HG03520 (cell line): ENCODE data around the gene SLC25A21.
"Not testable (repeated sequence)": the region's sequence is repeated elsewhere in the genome, so short reads cannot be mapped to it uniquely, and the experiment has no call there.

Experiments used
- ATAC-seq: cut with Tn5 transposase; IDR thresholded peaks from one replicate; pipeline ENCODE4 v1.9.1; 2021; ENCODE audit warnings: mild to moderate bottlenecking, moderate library complexity; ENCODE audit not compliant: unreplicated experiment

Gene SLC25A21

DNA sequence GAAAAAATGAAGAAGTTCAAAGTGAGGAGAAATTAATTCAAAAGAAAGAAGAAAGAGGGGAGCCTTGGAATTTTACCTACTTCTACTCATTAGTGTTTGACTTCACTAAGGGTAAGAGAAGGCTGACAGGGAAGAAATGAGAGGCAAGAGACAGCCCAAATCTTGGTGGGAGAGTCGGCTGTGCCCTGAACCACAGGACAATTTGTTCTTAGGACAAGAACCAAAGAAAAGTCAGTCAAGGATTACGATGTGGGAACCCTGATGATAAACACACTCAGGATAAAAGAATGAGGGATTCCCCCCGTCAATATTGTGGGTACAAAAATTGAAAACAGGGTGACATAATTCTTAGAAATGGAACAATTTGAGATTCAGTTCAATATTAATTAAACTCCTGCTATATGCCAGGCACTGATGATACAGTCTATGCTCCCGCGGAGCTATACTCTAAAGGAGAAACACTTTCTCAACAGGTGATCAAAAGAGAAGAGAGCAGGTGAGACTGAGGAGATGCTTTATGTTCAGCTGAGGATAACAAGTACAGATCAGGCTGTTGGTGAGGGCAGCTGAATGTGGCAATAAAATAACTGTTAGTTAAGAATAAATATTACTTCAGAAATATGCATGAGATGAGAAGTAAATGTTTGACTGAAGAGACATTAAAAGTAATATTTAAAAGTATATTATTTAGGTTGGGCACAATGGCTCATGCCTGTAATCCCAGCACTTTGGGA, 175.4 kb downstream of the SLC25A21 start:
- no peak for ATAC-seq

DNA sequence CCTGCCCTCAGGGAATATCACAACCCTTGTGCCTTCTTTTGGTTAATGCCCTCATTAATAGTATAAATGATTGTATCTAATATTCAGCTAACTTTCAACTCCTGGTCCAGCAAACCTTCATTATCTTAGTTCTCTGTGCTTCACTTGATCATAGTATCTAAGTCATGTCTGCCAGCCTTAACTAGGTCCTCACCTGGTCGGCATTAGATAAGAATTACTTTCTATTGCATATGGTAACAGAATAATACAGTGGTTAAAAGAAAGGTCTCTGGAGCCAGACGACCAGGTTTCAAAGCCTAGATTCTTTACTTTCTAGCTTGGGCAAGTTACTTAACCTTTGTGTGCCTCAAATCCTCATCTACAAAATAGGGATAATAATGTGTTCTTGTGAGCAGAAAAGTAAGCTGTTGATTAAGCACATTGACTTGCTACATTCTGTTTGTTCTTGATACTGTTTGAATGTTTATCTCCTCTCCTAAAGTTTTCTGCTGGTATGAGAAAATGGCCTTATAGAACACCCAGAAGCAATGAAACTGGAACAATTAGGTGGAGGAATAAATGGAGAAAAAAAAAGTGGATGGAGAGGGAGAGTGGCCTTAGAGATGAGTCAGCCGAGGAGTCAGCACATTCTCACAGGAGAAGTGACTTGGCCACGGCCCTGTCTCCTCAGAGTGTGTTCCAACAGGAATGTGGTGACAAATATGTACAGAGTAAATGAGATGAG, 176.1 kb downstream of the SLC25A21 start:
- no peak for ATAC-seq

DNA sequence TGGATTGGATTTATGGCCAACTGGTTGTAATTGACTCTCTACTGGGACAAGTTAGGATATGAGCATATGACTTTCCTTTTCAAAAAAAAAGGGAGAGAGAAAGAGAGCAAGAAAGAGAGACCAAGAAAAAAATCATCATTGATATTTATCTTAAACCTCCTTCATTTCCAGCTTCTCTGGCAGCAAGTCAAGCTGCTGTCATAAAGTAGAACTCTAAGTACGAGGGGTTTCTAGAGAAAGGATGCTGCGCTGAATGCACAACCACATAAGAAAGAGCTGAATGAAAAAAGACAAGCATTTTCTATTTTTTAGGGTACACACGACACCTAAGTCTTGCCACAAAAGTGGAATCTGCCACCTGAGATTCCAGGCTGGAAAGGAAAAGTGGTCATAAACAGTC, 182.6 kb downstream of the SLC25A21 start:
- ATAC-seq: no peak

DNA sequence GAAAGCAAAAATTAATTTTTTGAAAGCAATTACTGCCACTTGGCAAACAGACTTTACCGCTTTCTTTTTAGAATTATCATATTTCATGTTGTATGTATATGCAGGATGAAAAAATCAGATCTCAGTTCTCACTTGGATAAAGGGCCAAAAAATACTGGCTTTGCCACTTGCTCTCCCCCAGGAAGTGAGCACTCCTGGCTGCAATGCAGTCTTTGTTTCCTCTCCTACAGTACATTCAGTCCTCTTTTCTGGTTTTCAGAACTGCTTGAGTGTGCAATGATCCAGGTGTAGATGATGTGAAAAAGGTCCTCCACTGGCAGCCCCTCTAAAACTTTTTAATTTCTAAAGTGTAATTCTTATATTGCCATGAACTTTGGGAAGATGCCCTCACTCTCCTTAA, 183.4 kb downstream of the SLC25A21 start:
- ATAC-seq: no peak

DNA sequence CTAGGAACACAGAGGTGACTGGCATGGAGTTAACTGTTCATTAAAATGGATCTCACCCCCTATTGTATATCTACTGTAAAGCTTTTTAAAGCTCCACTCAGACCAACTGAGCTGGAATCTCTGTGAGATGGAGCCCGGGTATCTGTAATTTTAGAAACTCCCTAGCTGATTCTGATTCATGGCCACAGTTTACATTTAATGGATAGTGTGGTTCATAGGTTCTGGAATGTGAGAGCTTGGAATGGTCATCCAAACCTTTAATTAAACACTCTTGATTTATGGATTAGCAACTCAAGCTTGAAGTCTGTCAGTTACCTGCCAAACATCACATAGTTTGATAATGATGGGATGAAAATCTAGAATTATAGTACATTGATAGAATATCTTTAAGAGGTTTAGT, 183.8 kb downstream of the SLC25A21 start:
- ATAC-seq: no peak

DNA sequence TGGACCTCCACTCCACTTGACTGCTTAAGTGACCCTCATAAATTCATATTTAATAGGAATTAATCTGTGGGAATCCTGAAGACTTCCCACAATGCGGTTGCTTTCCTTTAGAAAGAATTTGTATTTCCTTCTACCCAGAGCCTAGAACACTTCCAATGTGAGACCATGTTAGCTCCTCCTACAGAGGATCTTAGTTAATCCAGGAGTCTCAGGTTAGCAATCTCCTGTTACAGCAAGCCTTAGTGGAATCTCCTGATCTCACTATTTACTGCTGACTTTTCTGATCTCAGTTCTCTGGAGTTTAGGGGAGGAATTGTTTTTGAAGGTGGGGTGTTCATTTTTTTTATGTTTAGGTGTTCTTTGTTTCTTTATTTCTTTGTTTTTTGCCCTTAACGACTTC, 186.0 kb downstream of the SLC25A21 start:
- ATAC-seq: no peak

DNA sequence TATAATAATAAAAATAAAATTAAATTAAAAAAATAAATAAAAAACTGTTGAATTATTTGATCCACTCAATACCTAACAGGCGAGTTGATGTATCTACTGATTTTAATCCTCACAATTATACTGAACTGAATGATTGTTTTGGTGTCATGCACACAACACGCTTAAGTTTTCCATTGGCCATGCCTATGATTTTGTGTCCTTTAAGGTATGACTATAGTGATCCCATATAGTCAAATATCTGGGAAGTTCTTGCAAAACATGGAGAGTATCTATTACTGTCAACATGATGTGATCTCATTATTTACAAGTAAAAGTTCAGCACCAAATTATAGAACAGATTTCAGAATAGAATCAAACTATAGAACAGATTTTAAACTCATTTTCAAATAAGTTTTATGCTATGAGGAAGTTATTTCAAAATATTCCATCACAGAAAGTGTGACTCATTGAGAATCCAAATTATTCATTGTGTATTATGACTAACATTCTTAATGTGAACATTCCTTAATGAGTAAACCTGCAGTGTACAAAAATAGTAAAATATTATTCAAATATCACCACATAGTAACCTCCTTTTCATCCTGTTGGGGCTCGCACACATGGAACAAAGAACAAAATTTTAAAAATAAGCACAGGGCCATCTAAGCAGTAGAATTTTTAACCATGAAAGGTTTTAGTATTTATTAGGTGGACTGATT, 190.4 kb downstream of the SLC25A21 start:
- no peak for ATAC-seq

DNA sequence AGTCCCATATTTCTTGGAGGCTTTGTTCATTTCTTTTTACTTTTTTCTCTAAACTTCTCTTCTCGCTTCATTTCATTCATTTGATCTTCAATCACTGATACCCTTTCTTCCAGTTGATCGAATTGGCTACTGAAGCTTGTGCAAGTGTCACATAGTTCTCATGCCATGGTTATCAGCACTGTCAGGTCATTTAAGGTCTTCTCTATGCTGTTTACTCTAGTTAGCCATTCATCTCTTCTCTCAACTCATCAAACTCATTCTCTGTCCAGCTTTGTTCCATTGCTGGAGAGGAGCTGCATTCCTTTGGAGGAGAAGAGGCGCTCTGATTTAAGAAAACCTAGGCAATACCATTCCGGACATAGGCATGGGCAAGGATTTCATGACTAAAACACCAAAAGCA, 192.0 kb downstream of the SLC25A21 start:
- ATAC-seq: not testable (repeated sequence)

DNA sequence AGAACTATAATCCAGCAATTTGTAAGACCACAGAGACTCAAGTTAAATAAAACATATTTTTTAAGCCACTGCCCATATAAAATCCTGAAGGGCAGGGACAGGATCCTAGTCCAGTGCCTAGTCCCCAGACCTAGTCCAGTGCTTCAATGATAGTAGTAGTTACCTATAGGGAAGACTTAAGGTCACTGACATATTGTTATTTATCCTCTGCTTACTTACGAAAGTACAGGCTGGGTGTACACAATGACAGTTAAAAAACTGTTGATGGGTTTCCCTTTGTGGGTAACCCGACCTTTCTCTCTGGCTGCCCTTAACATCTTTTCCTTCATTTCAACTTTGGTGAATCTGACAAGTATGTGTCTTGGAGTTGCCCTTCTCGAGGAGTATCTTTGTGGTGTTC, 192.5 kb downstream of the SLC25A21 start:
- no peak for ATAC-seq

DNA sequence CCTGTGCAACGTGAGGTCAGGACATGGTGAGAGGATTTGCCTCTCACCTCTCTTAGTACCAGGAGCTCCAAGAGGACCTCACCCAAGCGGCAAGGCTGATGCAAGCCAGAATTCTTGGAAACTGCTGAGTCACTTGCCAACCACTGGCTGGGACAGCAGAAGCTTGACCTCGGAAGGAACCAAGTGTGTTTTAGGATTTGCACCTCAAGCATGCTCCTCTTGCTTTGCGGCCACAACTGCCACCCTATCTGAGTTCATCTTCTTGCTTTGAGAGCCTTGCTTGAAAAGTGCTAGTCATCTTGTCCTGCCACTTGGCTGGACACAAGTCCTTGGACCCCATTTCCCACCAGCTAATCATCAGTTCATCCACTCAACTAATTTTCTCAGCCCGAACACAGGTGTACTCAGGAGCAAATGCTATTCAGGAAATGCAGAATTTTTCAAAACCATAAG, 195.8 kb downstream of the SLC25A21 start:
- no peak for ATAC-seq

DNA sequence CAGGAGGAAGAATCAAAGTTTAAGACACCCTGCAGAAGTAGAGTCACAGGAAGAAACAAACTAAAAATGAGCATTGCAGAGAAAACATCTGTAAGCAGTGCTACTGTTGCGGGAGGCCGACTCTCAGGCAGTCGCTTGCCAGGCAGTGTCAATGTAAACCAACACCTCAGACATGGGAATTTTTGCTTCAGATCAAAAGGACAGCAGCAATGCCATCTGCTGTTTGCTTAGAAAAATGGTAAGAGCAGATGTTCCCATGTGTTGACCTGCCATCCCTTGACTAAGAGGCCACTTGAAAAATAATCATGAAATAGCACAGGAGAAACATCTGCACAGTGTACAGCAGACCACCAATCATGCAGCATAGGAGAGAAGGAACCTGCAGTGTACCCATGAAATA, 196.6 kb downstream of the SLC25A21 start:
- ATAC-seq: no peak

DNA sequence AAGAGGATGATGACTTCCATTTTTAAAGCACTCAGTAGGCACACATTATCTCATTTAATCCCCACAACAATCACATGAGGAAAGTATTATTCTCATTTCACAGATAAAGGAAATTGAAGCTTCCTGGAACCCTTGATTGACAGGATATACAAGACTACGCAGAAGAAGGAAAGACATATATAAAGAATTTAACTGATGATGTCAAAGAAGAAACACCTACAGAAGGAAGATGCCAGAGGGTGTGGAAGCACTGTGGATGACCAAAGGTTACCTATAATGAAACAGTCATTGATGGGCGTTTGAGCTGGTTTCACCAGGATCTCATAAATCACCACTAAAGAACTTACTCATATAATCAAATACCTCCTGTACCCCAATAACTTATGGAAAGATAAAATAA, 197.4 kb downstream of the SLC25A21 start:
- ATAC-seq: no peak

DNA sequence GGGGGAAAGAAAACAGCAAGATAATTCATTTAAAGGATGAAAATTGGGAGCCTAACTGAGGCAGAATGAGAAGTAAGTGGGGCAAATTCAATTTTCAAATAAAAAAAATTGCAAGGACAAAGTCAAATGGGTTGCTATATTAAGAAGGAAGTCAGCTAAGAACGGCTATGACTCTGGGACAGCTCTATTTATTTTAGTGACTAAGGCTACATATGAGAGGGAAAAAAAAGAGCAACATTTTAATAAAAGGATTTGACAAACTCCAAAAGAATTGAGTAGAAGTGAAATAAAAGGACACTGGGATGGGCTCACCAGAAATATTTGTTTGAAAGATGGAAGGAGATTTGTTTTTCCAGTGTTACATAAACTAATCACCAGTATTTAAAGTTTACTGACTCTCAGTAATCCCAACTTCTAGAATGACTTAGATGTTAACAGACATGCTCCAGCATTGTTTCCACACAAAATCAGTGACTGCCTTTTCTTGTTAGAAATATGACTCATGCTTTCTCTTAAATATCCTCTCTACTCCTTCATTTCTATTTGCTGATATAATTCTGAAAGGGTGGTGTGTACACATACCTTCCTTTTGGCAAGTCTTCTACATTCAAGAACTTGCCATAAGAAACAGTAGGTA, 198.5 kb downstream of the SLC25A21 start:
- ATAC-seq: no peak

DNA sequence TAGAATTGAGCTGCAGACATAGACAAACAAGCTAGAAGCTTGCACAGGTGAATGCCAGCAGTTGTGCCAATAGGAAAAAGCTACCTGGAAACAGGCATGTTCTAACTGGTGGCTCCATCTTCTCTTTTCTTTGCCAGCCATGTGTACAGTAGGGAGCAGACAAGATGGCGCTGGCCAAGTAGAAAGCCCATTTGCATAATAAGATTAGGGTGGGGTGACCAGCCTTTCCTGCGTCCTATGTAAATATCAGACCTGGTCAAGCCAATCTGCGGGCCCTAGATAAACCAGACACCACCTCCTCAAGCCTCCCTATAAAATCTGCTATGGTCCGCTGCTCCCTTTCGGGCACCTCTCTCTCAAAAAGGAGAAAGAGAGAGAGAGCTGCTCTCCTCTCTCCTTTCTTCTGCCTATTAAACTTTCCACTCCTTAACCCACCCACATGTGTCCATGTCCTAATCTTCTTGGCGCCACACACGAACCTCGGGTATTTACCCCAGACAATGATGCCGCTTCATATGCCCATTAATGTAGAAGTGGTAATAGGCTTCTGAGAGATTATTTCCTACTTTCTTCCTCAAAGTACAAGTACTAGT, 201.0 kb downstream of the SLC25A21 start:
- ATAC-seq: no peak

DNA sequence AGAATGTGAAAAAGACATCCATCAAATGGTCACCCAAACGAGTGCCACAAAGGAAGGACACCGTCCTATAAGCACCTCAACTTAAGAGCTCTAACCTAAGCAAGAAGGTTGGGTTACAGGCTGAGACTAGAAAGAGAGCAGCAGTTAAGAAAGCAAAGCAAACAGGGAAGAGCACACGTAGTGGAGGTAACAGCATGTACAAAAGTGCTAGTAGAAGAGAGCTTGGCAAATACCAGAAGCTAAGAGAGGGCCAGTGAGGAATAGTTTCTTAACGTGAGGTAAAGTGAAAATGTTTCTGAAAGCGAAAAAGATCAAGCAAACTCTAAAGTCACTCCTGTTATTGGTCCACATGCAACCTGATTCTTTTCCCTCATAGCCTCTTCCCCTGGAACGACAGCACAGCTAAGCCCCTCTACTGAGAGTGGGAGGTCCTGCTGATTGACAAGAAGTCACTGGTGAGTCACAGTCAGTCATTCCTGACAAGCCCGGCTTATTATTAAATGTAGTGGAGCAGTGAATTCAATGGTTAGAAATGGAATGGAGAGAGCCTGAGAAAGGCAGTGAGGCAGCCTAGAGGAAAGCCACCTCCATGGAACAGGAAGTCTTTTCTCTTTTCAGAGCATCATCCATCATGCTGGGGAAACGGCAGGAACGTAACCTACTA, 204.4 kb downstream of the SLC25A21 start:
- ATAC-seq: no peak

DNA sequence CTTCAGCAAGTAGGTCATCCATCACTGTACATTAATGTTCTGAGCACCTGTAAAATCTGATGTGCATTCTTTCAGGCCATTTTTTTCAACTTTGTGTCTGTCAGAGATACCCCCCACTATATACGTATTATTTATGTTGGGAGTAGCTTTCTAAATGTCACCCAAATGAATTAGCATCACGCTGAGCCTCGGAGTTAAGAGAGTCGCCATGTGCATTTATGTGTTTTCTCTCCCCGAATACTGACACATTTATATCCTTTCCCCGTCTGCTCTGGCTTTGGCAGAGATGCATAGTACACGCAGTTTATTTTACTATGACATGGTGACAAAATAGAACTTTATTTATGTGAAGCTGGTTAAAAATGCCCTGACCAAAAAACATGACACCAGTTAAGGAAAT, 216.4 kb downstream of the SLC25A21 start:
- ATAC-seq: no peak

DNA sequence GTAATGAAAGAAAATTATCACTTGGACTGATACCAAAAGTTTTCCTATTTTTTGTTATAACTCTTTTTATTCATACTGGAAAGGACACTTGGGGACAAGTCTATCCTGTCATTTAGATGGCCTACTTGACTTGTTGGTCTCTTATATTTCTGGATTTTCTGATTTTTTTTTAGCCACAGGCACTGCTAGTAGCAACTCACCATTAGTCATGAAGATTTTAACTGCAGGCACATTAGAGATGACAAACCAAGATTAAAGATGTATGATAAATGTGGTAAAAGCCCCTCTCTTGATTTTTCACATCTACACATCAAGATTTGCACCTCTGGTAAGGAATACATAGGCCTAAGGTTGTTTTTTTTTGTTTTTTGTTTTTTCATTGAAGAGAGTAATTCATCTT, 217.0 kb downstream of the SLC25A21 start:
- no peak for ATAC-seq

DNA sequence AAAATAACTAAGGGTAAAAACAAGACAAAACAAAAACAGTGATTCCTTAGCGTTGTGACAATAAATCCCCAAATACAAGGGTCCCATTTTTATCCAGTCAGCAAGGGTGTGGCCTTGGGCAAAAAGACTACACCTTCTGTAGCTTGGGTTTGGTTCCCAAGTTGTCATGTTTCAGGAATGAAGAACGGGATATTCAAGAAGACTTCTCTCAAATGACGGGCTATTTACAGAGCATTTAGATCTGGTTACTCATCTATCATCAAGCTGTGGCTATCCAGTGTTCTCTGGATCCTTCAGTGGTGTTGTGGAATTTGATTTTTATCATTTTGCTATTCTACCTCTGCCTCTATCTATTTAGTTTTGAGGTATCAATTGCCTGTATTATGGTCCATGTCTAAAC, 219.7 kb downstream of the SLC25A21 start:
- ATAC-seq: no peak

DNA sequence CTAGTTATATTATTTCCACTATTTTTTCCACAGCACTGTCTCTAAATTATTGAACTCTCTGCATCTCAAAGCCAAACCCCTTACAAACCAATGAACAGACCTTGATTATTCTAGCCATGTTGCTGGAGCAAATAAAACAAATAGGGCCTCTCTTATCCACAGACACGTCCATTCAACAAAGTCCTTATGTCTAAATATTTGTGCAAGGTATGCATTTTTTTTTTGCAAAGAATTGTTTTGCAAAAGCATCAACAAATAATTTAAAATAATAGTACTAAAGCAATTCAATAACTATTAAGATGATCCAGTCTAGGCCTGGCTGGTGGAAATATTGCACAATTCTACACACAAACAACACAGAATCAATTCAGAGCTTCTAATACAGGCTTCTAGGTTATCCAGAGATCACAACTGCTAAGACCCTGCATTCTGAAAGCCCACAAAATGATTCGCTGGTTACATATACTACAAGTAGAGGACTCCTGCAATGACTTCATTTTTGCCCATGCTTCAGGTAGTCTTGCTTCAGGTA, 221.0 kb downstream of the SLC25A21 start:
- no peak for ATAC-seq

DNA sequence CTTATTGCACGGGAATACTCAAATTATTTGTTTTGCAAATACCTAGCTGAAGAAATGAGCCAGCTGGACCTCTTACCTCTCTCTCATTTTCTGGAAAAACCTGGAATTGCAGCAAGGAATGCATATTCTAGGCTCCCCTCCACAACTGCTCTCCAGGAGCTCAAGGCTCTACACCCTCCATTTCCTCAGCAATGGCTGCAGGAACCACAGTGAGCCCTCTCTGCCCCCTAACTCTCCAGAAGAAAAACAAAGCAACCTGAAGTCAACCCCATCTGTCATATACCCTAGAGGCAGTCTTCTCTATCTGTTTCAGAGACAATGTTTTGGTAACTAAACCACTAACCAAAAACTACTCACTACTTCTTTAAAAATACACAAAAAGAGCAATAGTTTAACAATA, 221.6 kb downstream of the SLC25A21 start:
- ATAC-seq: no peak
